Measurements from ENCODE around the gene MYH9.
"Not testable (repeated sequence)": the region's sequence is repeated elsewhere in the genome, so short reads cannot be mapped to it uniquely, and the experiment has no call there.

The MYH9 gene

DNA sequence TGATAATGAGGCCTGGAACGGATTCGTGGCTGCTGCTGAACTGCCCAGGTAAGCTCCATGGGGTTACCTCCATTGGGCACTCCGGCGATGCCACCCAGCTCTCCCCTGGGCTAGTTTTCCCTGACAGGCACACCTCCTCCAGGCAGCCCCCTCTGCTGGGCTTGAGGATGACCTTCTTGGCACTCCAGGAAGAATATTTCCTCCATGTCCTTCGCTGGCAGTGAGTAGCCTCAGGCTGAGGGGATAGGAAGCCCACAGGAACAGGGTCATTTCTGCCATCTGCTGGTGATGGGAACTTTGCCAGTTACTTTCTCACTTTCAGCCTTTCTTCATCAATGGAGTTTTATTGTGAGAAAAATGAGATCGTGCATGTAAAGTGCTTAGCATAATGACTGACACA lies 126.1 kb downstream of the MYH9 start:
- H3K79me2 ChIP-seq (ENCODE audit: control insufficient read depth, insufficient read depth, low read length, unreplicated experiment); H3K4me1 ChIP-seq (ENCODE audit: control insufficient read depth, insufficient read depth, low read length, unreplicated experiment); H3K36me3 ChIP-seq (ENCODE audit: insufficient read depth, low read length): not testable (repeated sequence)

GRCh38 chr22:36259615-36260300 lies 128.0 kb downstream of the MYH9 start:
- no peaks in the 10 kb centered on the region for H3K27me3 ChIP-seq (ENCODE audit: insufficient read depth, low read length)
- H2AFZ ChIP-seq (ENCODE audit: low read length, unreplicated experiment): no peak overlapping the region
- H3K4me1 ChIP-seq (ENCODE audit: control insufficient read depth, insufficient read depth, low read length, unreplicated experiment): peaks cover 4% of the 10 kb centered on the region
- peaks cover 2% of the 10 kb centered on the region for H3K79me2 ChIP-seq (ENCODE audit: control insufficient read depth, insufficient read depth, low read length, unreplicated experiment)
- no peaks in the 10 kb centered on the region for H3K36me3 ChIP-seq (ENCODE audit: insufficient read depth, low read length)
- H3K27ac ChIP-seq (ENCODE audit: low read depth, low read length): no peak overlapping the region
- H3K4me3 ChIP-seq (ENCODE audit: low read depth, low read length): no peak overlapping the region

More for the DNA sequence above, 126.1 kb downstream of the MYH9 start:
- not testable (repeated sequence) for H3K27ac ChIP-seq (ENCODE audit: low read depth, low read length); H3K27me3 ChIP-seq (ENCODE audit: insufficient read depth, low read length); H2AFZ ChIP-seq (ENCODE audit: low read length, unreplicated experiment); H3K4me3 ChIP-seq (ENCODE audit: low read depth, low read length)

GRCh38 chr22:36258701-36259614 lies 128.8 kb downstream of the MYH9 start:
- Histone ChIP-seq H3K36me3 (ENCODE audit: insufficient read depth, low read length) (no peaks in the 10 kb centered on the region), H3K27me3 (ENCODE audit: insufficient read depth, low read length) (no peaks in the 10 kb centered on the region), H3K4me3 (ENCODE audit: low read depth, low read length) (no peak overlapping the region), H3K79me2 (ENCODE audit: control insufficient read depth, insufficient read depth, low read length, unreplicated experiment) (peaks cover 2% of the 10 kb centered on the region), H2AFZ (ENCODE audit: low read length, unreplicated experiment) (no peak overlapping the region), H3K4me1 (ENCODE audit: control insufficient read depth, insufficient read depth, low read length, unreplicated experiment) (peaks cover 4% of the 10 kb centered on the region), H3K27ac (ENCODE audit: low read depth, low read length) (no peak overlapping the region)

- H2AFZ ChIP-seq (ENCODE audit: low read length, unreplicated experiment): no peak overlapping the region
- H3K27ac ChIP-seq (ENCODE audit: low read depth, low read length): no peak overlapping the region
- no peaks in the 10 kb centered on the region for H3K36me3 ChIP-seq (ENCODE audit: insufficient read depth, low read length)
- H3K27me3 ChIP-seq (ENCODE audit: insufficient read depth, low read length): no peaks in the 10 kb centered on the region
- peaks cover 9% of the 10 kb centered on the region for H3K79me2 ChIP-seq (ENCODE audit: control insufficient read depth, insufficient read depth, low read length, unreplicated experiment)
- H3K4me1 ChIP-seq (ENCODE audit: control insufficient read depth, insufficient read depth, low read length, unreplicated experiment): peaks cover 10% of the 10 kb centered on the region
- no peak overlapping the region for H3K4me3 ChIP-seq (ENCODE audit: low read depth, low read length)
Observed at GRCh38 chr22:36257948-36258670, 129.7 kb downstream of the MYH9 start.

GRCh38 chr22:36257308-36257707 lies 130.5 kb downstream of the MYH9 start:
- H3K4me1 ChIP-seq (ENCODE audit: control insufficient read depth, insufficient read depth, low read length, unreplicated experiment): peaks cover 12% of the 10 kb centered on the region
- H3K79me2 ChIP-seq (ENCODE audit: control insufficient read depth, insufficient read depth, low read length, unreplicated experiment): peaks cover 10% of the 10 kb centered on the region
- H2AFZ ChIP-seq (ENCODE audit: low read length, unreplicated experiment): no peak overlapping the region
- H3K27ac ChIP-seq (ENCODE audit: low read depth, low read length): no peak overlapping the region
- no peaks in the 10 kb centered on the region for H3K27me3 ChIP-seq (ENCODE audit: insufficient read depth, low read length)
- H3K4me3 ChIP-seq (ENCODE audit: low read depth, low read length): no peak overlapping the region
- H3K36me3 ChIP-seq (ENCODE audit: insufficient read depth, low read length): no peaks in the 10 kb centered on the region

GRCh38 chr22:36256478-36256877 lies 131.3 kb downstream of the MYH9 start:
- Histone ChIP-seq H3K79me2 (ENCODE audit: control insufficient read depth, insufficient read depth, low read length, unreplicated experiment) (peaks cover 10% of the 10 kb centered on the region), H3K36me3 (ENCODE audit: insufficient read depth, low read length) (no peaks in the 10 kb centered on the region), H3K27ac (ENCODE audit: low read depth, low read length) (no peak overlapping the region), H3K4me1 (ENCODE audit: control insufficient read depth, insufficient read depth, low read length, unreplicated experiment) (peaks cover 12% of the 10 kb centered on the region), H3K4me3 (ENCODE audit: low read depth, low read length) (no peak overlapping the region), H2AFZ (ENCODE audit: low read length, unreplicated experiment) (no peak overlapping the region), H3K27me3 (ENCODE audit: insufficient read depth, low read length) (no peaks in the 10 kb centered on the region)

DNA sequence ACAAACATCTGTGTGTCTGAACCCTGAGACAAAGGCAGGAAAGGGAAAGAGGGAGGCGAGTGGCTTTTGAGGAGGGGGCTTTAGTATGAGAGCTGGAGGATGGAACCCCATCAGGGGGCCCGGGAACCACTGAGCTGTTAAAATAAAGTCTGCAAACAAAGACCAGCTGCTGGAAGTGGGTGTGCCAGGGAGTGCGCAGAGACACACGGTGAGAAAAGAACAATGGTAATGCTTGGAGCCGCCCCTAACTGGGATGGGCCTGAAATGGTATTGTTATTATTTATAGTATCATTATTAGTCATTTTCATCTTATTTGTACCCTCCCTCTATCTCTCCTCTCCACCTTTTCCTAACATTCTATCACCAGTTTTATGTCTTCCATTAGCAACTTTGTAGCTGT lies 132.2 kb downstream of the MYH9 start:
- H2AFZ ChIP-seq (ENCODE audit: low read length, unreplicated experiment); H3K27me3 ChIP-seq (ENCODE audit: insufficient read depth, low read length); H3K36me3 ChIP-seq (ENCODE audit: insufficient read depth, low read length); H3K27ac ChIP-seq (ENCODE audit: low read depth, low read length); H3K79me2 ChIP-seq (ENCODE audit: control insufficient read depth, insufficient read depth, low read length, unreplicated experiment): not testable (repeated sequence)
- Histone ChIP-seq H3K4me3 (ENCODE audit: low read depth, low read length) (0 out of 2 replicates have a peak overlapping the region, but pooled peaks have one; percentile 21), H3K4me1 (ENCODE audit: control insufficient read depth, insufficient read depth, low read length, unreplicated experiment) (peaks cover 12% of the 10 kb centered on the region)

DNA sequence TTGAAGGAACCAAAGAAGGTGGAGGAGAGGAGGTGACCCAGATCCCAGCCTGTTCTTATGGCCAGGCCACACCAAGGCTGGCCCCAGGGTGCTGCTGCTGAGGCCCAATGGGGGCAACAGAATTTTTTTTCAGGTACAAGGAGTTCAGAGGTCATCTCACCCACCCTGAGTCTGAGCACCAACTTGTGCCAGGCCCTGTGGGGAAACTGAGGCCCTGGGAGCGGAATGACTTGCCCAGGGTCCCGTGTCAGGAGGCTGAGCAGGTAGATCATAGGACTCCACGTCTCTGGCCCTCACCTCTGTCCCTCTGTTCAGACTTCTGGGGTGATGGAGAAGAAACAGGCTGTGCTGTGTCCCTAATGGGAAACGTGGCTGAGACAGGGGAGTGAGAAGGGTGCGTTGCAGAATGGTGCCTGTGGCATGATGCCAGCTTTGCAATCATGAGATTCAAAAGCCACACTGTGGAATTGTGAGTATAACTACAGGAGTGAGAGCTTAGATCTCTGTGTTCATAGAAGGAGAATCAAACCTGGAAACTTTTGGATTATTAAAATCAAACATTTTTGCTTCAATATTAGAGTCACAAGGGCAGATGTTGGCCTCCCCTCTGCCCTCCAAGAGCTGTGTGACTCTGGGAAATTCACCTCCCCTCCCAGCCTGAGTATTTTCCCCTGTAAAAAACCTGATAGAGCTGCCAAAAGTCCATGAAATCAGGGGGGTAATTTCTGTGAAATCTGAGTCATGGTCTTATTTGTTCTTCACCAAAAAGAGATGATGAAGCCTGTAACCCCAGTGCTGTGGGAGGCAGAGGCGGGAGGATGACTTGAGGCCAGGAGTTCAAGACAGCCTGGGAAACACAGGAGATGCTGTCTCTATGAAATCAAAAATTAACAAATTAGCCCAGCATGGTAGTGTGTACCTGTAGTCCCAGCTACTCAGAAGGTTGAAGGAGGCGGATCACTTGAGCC lies 134.0 kb downstream of the MYH9 start:
- H3K27ac ChIP-seq (ENCODE audit: low read depth, low read length): peak overlapping the region; percentile 50
- no peaks in the 10 kb centered on the region for H3K36me3 ChIP-seq (ENCODE audit: insufficient read depth, low read length)
- peaks cover 10% of the 10 kb centered on the region for H3K79me2 ChIP-seq (ENCODE audit: control insufficient read depth, insufficient read depth, low read length, unreplicated experiment)
- H2AFZ ChIP-seq (ENCODE audit: low read length, unreplicated experiment): peak overlapping the region; percentile 75
- peak overlapping the region; percentile 90 for H3K4me3 ChIP-seq (ENCODE audit: low read depth, low read length)
- H3K4me1 ChIP-seq (ENCODE audit: control insufficient read depth, insufficient read depth, low read length, unreplicated experiment): peaks cover 12% of the 10 kb centered on the region
- no peaks in the 10 kb centered on the region for H3K27me3 ChIP-seq (ENCODE audit: insufficient read depth, low read length)

DNA sequence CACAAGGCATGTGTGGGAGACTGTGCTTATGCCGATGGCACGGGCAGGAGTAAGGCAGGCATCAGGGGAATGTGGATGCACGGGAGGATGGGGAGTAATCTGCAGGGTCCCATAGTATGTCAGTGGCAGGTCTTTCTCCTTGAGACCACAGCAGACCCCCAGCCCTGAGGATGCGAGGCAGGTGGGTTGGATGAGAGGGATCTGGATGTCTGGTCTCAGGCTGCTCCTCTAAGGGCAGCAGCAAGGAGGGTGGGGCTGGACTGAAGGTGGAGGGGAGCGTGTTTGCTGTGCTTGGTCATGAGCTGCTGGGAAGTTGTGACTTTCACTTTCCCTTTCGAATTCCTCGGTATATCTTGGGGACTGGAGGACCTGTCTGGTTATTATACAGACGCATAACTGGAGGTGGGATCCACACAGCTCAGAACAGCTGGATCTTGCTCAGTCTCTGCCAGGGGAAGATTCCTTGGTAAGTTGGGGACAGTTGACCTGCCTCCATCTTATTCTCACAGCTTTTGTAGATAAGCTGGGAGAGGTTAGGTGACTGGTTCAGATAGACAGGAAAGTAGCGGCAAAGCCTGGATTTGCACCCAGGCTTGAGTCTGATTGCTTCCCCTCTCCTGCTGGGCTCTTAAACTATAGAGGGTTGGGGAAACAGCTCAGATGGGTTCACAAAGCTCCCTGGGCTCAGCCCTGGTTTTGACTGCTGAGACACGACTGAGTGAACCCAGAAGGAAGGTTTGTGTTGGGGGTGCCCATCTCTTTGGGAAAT lies 134.8 kb downstream of the MYH9 start, which contains the start of gene APOL1:
APOL1 (plus strand) TSS at position 380 of the 769 bp plus-strand sequence. CDS start 1,823 bp downstream, outside the sequence.
- H3K27ac ChIP-seq (ENCODE audit: low read depth, low read length): peak within 1 kb of the TSS; percentile 50
- H3K79me2 ChIP-seq (ENCODE audit: control insufficient read depth, insufficient read depth, low read length, unreplicated experiment): peaks cover 10% of the 10 kb centered on the region
- no peaks in the 10 kb centered on the region for H3K36me3 ChIP-seq (ENCODE audit: insufficient read depth, low read length)
- H3K4me3 ChIP-seq (ENCODE audit: low read depth, low read length): peak within 1 kb of the TSS; percentile 90
- peak within 1 kb of the TSS; percentile 75 for H2AFZ ChIP-seq (ENCODE audit: low read length, unreplicated experiment)
- peaks cover 12% of the 10 kb centered on the region for H3K4me1 ChIP-seq (ENCODE audit: control insufficient read depth, insufficient read depth, low read length, unreplicated experiment)
- no peaks in the 10 kb centered on the region for H3K27me3 ChIP-seq (ENCODE audit: insufficient read depth, low read length)
